Heart left ventricle (tissue), 16 donors: ENCODE results near the gene RNF4. TPM values are rescaled to one million over a fixed set of nuclear protein-coding genes. Genes with fewer than 3 reads are reported as not detected.

Source experiments
- ATAC-seq, 4 donors: fragments of 200-7000 bp; cut with Tn5 transposase; one replicate each; pipeline ENCODE4 v1.9.1; 2020 to 2022; ENCODE audit warnings: moderate library complexity in 4 of 4, mild to moderate bottlenecking in 3 of 4, moderate number of reproducible peaks in 1 of 4
- DNase-seq, 5 donors: peaks; one replicate each; pipeline ENCODE4 v3.0.0-alpha.2; 2020
- H3K27ac ChIP-seq, 12 donors: fragments of 200-600 bp; sonication (generic) in 4 of 12; one replicate each; pipeline versions ENCODE4 v1.5.0 to v1.8.0; 2016 to 2022; ENCODE audit warnings: mild to moderate bottlenecking in 2 of 12
- H3K27me3 ChIP-seq, 9 donors: fragments of 200-600 bp; sonication (generic) in 2 of 9; one replicate each; pipeline versions ENCODE4 v1.5.1 to v1.8.0; 2016 to 2022; ENCODE audit warnings: mild to moderate bottlenecking in 3 of 9
- H3K36me3 ChIP-seq, 9 donors: fragments of 200-600 bp; sonication (generic) in 2 of 9; one replicate each; pipeline versions ENCODE4 v1.5.0 to v1.8.0; 2018 to 2022; ENCODE audit warnings: mild to moderate bottlenecking in 2 of 9
- H3K4me1 ChIP-seq, 12 donors: fragments of 200-600 bp; sonication (generic) in 4 of 12; one replicate each; pipeline versions ENCODE4 v1.5.0 to v1.8.0; 2016 to 2022; ENCODE audit warnings: mild to moderate bottlenecking in 3 of 12
- H3K4me3 ChIP-seq, 12 donors: fragments of 200-600 bp; sonication (generic) in 4 of 12; one replicate each; pipeline versions ENCODE4 v1.5.0 to v1.8.0; 2017 to 2022; ENCODE audit warnings: mild to moderate bottlenecking in 9 of 12, moderate library complexity in 4 of 12
- H3K9me3 ChIP-seq, 12 donors: fragments of 200-600 bp; sonication (generic) in 4 of 12; one replicate each; pipeline versions ENCODE4 v1.5.0 to v1.8.0; 2016 to 2022; ENCODE audit warnings: mild to moderate bottlenecking in 1 of 12
- POLR2A ChIP-seq, 2 donors: fragments of 450-650 bp; IDR thresholded peaks; one replicate each; pipeline ENCODE4 v1.6.1; 2017; ENCODE audit warnings: antibody characterized with exemption in 2 of 2, mild to moderate bottlenecking in 2 of 2, moderate library complexity in 2 of 2
- WGBS, 4 donors: extraction: QIAGEN DNeasy Blood & Tissue Kit in 2 of 4; methylation state at CpG; one replicate each; pipeline versions ENCODE4 v1.1.5 to v1.1.7; 2013 to 2018; 5-methylcytosine and 5-hydroxymethylcytosine counted together
- intact Hi-C, 10 donors: fragments of 100-400 bp; cut with DNase I; formaldehyde crosslinking; loops; one replicate each; pipeline versions ENCODE4 v1.11.1 to v1.14.2; 2022
- polyA plus RNA-seq, 2 donors: library from polyadenylated mRNA; stranded (reverse); fragments of 200-250 nt; gene quantifications; one replicate each; pipeline ENCODE4 v1.2.3, GENCODE V29; 2013
- total RNA-seq, 9 donors: library from RNA; depleted of rRNA in 2 of 9; stranded (reverse); fragments of >200 nt in 2 of 9; fragmentation: NEBNext Ultra II Directional in 3 of 9; extraction: Animal tissue kit (Norgen Biotek cat#: 25700) in 3 of 9; gene quantifications; one replicate each; pipeline versions ENCODE4 v1.1.0 to v1.2.4, GENCODE V29; 2016 to 2023
- TF ChIP-seq, protein P1 (sequence below), 12 donors: fragments of 200-600 bp; sonication (generic) in 4 of 12; IDR thresholded peaks; one replicate each; pipeline versions ENCODE4 v1.5.0 to v1.8.0; 2018 to 2022; ENCODE audit warnings: antibody characterized with exemption in 12 of 12, mild to moderate bottlenecking in 5 of 12
- donor health status: ischemic (EF 13 %, LVEDD 7.1; RV severe dilation, severe dysfunction).
- donor health status: healthy with polysubstance abuse.
- donor health status: DM: no; HTN: yes; CAD: no.
- donor health status: DM: no; HTN: no; CAD: no.
- donor health status: ischemic (EF 25% LVEDD 6.9; RV normal size, moderate dysfunction).
- donor health status: ischemic (EF 25% LVEDD 5.7; RV mildly dilated, moderate dysfunction).
- donor health status: healthy.
- donor health status: DM: yes; HTN: yes; CAD: no.
- donor health status: ischemic (EF 35%, LVEDD 5.7; RV mildly dilated, moderate dysfunction).
- donor health status: nonischemic (EF 11% LVEDD 7.7; RV severe dilation, severe dysfunction).
- donor health status: DM: yes; HTN: yes; CAD: no.
- donor health status: PGD.
- donor health status: ischemic (EF 29% LVEDD 5.4; RV normal size, mild dysfunction).
- donor health status: nonischemic (EF 23%, LVEDD 6.1; RV moderate dilation, normal function).

Gene RNF4
- total and polyA plus RNA-seq, 11 donors, result 10.6 to 45.7 (median 30.8) TPM

DNA sequence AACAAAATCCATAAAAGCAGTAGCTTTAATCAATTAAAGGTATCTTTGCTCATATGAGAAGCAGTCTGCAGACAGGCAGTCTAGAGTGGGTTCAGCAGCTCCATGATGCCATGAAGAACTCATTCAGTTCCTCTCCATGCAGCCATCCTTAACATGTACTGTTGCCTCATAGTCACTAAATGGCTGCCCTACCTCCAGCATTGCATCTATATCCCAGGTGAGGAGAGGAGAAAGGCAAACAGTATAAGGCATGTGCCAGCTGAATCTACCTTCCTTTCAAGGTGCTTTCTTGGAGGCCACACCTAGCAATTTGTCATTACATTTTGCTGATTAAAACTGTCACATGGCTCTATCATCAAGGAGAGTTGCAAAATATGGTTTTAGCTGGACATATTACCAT, 36.9 kb upstream of the RNF4 start:
- intact Hi-C loops, result no loop called here
- Histone ChIP-seq H3K9me3 (no peaks in the 10 kb centered on the region), H3K27me3 (no peaks in the 10 kb centered on the region), H3K4me3 (no peak overlapping the region), H3K4me1 (no peaks in the 10 kb centered on the region), H3K36me3 (no peaks in the 10 kb centered on the region), H3K27ac (no peak overlapping the region)
- TF ChIP-seq POLR2A (IDR thresholded peaks at IDR 0.05), result no peak
- TF ChIP-seq, protein P1, sequence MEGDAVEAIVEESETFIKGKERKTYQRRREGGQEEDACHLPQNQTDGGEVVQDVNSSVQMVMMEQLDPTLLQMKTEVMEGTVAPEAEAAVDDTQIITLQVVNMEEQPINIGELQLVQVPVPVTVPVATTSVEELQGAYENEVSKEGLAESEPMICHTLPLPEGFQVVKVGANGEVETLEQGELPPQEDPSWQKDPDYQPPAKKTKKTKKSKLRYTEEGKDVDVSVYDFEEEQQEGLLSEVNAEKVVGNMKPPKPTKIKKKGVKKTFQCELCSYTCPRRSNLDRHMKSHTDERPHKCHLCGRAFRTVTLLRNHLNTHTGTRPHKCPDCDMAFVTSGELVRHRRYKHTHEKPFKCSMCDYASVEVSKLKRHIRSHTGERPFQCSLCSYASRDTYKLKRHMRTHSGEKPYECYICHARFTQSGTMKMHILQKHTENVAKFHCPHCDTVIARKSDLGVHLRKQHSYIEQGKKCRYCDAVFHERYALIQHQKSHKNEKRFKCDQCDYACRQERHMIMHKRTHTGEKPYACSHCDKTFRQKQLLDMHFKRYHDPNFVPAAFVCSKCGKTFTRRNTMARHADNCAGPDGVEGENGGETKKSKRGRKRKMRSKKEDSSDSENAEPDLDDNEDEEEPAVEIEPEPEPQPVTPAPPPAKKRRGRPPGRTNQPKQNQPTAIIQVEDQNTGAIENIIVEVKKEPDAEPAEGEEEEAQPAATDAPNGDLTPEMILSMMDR (IDR thresholded peaks at IDR 0.05), result no peak
- ATAC-seq (no peak), DNase-seq (no peak)

DNA sequence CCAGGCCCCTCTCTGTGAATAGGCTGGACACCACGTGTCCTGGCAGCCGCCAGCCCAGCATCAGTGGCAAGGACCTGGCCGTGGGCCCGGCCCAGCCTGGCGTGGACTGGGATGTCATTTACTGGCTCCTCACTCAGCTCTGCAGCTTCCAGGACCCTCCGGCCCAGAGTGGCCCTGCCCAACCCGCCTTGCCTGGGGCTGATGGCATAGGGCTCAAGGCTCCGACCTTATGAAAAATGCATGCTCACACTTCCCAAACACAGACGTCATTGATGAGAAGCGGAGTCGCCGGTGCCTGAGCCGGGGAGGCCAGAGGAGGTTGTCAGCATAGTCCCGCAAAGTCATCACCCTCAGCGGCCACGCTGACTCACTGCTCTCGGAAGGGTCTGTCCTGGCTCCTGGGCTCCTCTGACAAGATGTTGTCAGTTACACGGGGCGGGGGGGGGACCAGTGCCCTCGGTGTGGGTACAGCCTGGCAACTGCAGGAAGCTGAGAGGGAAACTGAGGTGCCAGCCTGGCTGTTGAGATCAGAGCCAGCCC, 35.8 kb upstream of the RNF4 start:
- H3K27ac ChIP-seq, result no peak overlapping the region
- no peaks in the 10 kb centered on the region for H3K27me3 ChIP-seq
- no peaks in the 10 kb centered on the region for H3K36me3 ChIP-seq
- 64 to 78% (median 73%) methylated on average over 8 to 20 of the region's 20 CpGs for WGBS, 4 donors
- TF ChIP-seq, protein P1 (IDR thresholded peaks at IDR 0.05), result no peak
- no peak for TF ChIP-seq POLR2A (IDR thresholded peaks at IDR 0.05)
- DNase-seq (peak in 1 of 5 donors; percentile 60), ATAC-seq (peak; percentile 22 to 68 (median 39))
- H3K4me3 ChIP-seq, result no peak overlapping the region
- intact Hi-C loops, result no loop called here
- no peaks in the 10 kb centered on the region for H3K9me3 ChIP-seq
- no peaks in the 10 kb centered on the region for H3K4me1 ChIP-seq

DNA sequence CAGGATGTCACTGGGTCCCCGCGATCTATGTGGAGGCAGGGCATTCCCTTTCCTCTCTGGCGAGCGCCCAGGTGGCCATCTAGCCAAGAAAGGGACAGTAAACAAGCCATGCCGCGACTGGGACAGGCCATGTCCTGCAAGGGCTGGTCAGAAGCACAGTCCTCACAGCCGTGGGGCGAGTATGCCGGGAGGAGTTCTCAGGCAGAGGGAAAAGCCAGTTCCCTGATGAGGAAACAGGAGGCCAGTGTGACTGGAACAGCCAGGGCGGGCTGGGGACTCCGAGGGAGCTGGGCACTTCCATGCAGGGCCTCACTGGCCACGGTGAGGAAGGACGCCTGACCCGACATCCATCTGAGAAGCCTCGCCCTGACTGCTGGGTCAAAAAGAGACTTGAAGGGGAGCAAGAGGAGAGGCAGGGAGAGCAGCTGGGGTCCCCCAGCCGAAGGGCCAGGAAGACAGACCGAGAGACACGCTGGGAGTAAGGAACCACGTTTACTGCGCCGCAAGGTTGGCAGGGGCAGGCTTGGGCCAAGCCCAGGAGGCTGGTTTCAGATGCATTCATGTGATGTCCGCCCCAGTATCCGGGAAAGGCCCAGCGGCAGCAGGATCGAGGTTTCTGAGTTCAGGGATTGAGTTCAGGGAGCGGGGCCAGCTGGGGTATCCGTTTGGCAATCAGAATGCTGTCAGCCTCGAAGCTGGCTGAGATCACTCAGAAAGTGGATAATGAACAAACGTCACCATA, 35.1 kb upstream of the RNF4 start:
- Histone ChIP-seq H3K27me3 (no peaks in the 10 kb centered on the region), H3K27ac (no peak overlapping the region), H3K36me3 (no peaks in the 10 kb centered on the region), H3K9me3 (no peaks in the 10 kb centered on the region), H3K4me3 (no peak overlapping the region), H3K4me1 (no peaks in the 10 kb centered on the region)
- no peak for DNase-seq
- TF ChIP-seq, protein P1 (IDR thresholded peaks at IDR 0.05), result no peak
- no peak for TF ChIP-seq POLR2A (IDR thresholded peaks at IDR 0.05)
- intact Hi-C loops, result no loop called here
- no peak for ATAC-seq
- 66 to 82% (median 72%) methylated on average over 20 to 29 of the region's 29 CpGs for WGBS, 4 donors

DNA sequence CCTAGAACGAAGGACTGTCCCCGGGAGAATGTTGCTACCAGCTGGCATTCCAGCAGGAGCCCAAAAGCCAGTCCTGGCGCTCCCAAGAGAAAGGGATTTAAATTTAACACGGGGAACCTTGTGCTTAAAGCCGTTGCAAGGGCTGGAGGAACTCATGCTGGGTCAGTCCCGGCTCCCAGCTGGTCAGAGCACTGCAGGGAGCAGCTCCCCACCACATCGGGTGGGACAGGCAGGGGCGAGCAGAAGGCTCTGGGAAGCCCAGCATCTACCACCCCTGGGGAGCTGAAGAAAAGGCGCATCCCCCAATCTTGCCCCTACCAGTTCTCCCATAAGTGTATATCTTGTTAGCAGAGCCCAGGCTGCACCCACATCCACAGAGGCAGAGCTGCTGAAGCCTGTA, 34.5 kb upstream of the RNF4 start:
- DNase-seq (no peak), ATAC-seq (no peak)
- intact Hi-C loops, result no loop called here
- Histone ChIP-seq H3K27me3 (no peaks in the 10 kb centered on the region), H3K36me3 (no peaks in the 10 kb centered on the region), H3K4me1 (no peaks in the 10 kb centered on the region), H3K9me3 (no peaks in the 10 kb centered on the region), H3K27ac (no peak overlapping the region), H3K4me3 (no peak overlapping the region)
- no peak for TF ChIP-seq POLR2A (IDR thresholded peaks at IDR 0.05)
- TF ChIP-seq, protein P1 (IDR thresholded peaks at IDR 0.05), result no peak
- WGBS, 4 donors, result 49 to 77% (median 53%) methylated on average over 4 to 9 of the region's 9 CpGs
